ENCODE measurements around the gene APRT.
"Not testable (repeated sequence)": the region's sequence is repeated elsewhere in the genome, so short reads cannot be mapped to it uniquely, and the experiment has no call there.

APRT gene

GRCh38 chr16:88806491-88807111 is 5.1 kb downstream of the APRT start:
- ATAC-seq, result no peak

GRCh38 chr16:88805887-88806393 is 5.8 kb downstream of the APRT start:
- no peak for ATAC-seq

GRCh38 chr16:88805340-88805715 is 6.4 kb downstream of the APRT start:
- no peak for ATAC-seq

- peak; percentile 21 to 29 for ATAC-seq
Observed at GRCh38 chr16:88804552-88805339, 7.0 kb downstream of the APRT start.

GRCh38 chr16:88804173-88804551 is 7.6 kb downstream of the APRT start:
- ATAC-seq, result no peak

- peak; percentile 42 to 47 for ATAC-seq
Observed at GRCh38 chr16:88803264-88803987, 8.3 kb downstream of the APRT start, which contains the start of gene CDT1. Gene CDT1 (plus strand): TSS chr16:88803789. CDS start chr16:88803832, 43 bp downstream.

- no peak for ATAC-seq
Observed at GRCh38 chr16:88800277-88800592, 11.5 kb downstream of the APRT start.

- no peak for ATAC-seq
Observed at GRCh38 chr16:88799569-88800276, 12.0 kb downstream of the APRT start.

- ATAC-seq, result no peak
Observed at GRCh38 chr16:88798772-88799455, 12.8 kb downstream of the APRT start.

- no peak for ATAC-seq
Observed at GRCh38 chr16:88798073-88798472, 13.7 kb downstream of the APRT start.

- no peak for ATAC-seq
Observed at GRCh38 chr16:88796278-88796677, 15.4 kb downstream of the APRT start.

- ATAC-seq, result no peak
Observed at GRCh38 chr16:88793251-88793954, 18.3 kb downstream of the APRT start.

GRCh38 chr16:88792668-88793250 is 19.0 kb downstream of the APRT start:
- no peak for ATAC-seq

GRCh38 chr16:88792078-88792550 is 19.6 kb downstream of the APRT start:
- ATAC-seq, result no peak

GRCh38 chr16:88790312-88791211 is 21.2 kb downstream of the APRT start:
- peak; percentile 69 to 73 for ATAC-seq

- ATAC-seq, result no peak
Observed at GRCh38 chr16:88789594-88789993, 22.1 kb downstream of the APRT start.

- ATAC-seq, result not testable (repeated sequence)
Observed at GRCh38 chr16:88788749-88789148, 23.0 kb downstream of the APRT start.

- no peak for ATAC-seq
Observed at GRCh38 chr16:88787579-88788314, 24.0 kb downstream of the APRT start.
